ENCODE results near the gene C1orf185.

Gene C1orf185

GRCh38 chr1:51101976-51102375 lies at the start of gene C1orf185:
C1orf185 (plus strand) TSS chr1:51102228; CDS start chr1:51102234, 6 bp downstream.
- Mint-ChIP-seq H3K4me3 (no peak within 1 kb of the TSS), H3K36me3 (no peaks in the 10 kb centered on the region), H3K4me1 (no peaks in the 10 kb centered on the region), H3K27me3 (peaks cover 9 to 16% of the 10 kb centered on the region in 2 donors), H3K9me3 (no peaks in the 10 kb centered on the region), H3K27ac (no peak within 1 kb of the TSS)
- no peak for ATAC-seq (replicated peaks)
- no peak for DNase-seq

GRCh38 chr1:51058858-51059257 lies 43.2 kb upstream of the C1orf185 start:
- no peak for DNase-seq

GRCh38 chr1:51061231-51061918 lies 40.7 kb upstream of the C1orf185 start:
- Mint-ChIP-seq H3K4me3 (no peak overlapping the region), H3K4me1 (no peaks in the 10 kb centered on the region), H3K9me3 (peaks cover 5 to 8% of the 10 kb centered on the region in 2 donors), H3K27ac (no peak overlapping the region), H3K27me3 (peaks cover 22 to 31% of the 10 kb centered on the region in 2 donors), H3K36me3 (peaks cover 4 to 5% of the 10 kb centered on the region in 2 donors)
- DNase-seq: no peak
- no peak for ATAC-seq (replicated peaks)

More at GRCh38 chr1:51058858-51059257, 43.2 kb upstream of the C1orf185 start:
- Mint-ChIP-seq H3K9me3 (peaks cover 5 to 9% of the 10 kb centered on the region in 2 donors), H3K4me1 (no peaks in the 10 kb centered on the region), H3K27me3 (peaks cover 22 to 28% of the 10 kb centered on the region in 2 donors), H3K4me3 (no peak overlapping the region), H3K36me3 (peaks cover 4 to 5% of the 10 kb centered on the region in 2 donors), H3K27ac (no peak overlapping the region)
- ATAC-seq (replicated peaks): no peak

GRCh38 chr1:51063121-51063520 lies 38.9 kb upstream of the C1orf185 start:
- DNase-seq (no peak), ATAC-seq (replicated peaks) (no peak)
- no peaks in the 10 kb centered on the region for H3K4me1 Mint-ChIP-seq
- peaks cover under 1 to 4% of the 10 kb centered on the region in 2 donors for H3K9me3 Mint-ChIP-seq
- H3K27ac Mint-ChIP-seq: no peak overlapping the region
- H3K36me3 Mint-ChIP-seq: peaks cover 0 to 3% of the 10 kb centered on the region in 2 donors
- H3K27me3 Mint-ChIP-seq: peaks cover 26% of the 10 kb centered on the region in 2 donors
- no peak overlapping the region for H3K4me3 Mint-ChIP-seq

- Mint-ChIP-seq H3K36me3 (no peaks in the 10 kb centered on the region), H3K4me3 (no peak overlapping the region), H3K27me3 (peaks cover 34 to 40% of the 10 kb centered on the region in 2 donors), H3K9me3 (no peaks in the 10 kb centered on the region), H3K4me1 (no peaks in the 10 kb centered on the region), H3K27ac (no peak overlapping the region)
- ATAC-seq (replicated peaks) (no peak), DNase-seq (no peak)
Measured at GRCh38 chr1:51070011-51070410, 32.0 kb upstream of the C1orf185 start.

GRCh38 chr1:51070640-51071039 lies 31.4 kb upstream of the C1orf185 start:
- no peak overlapping the region for H3K27ac Mint-ChIP-seq
- no peak for ATAC-seq (replicated peaks)

GRCh38 chr1:51071291-51072042 lies 30.6 kb upstream of the C1orf185 start:
- no peak overlapping the region for H3K27ac Mint-ChIP-seq
- ATAC-seq (replicated peaks): no peak
- H3K4me3 Mint-ChIP-seq: no peak overlapping the region
- no peak for DNase-seq
- no peaks in the 10 kb centered on the region for H3K36me3 Mint-ChIP-seq
- no peaks in the 10 kb centered on the region for H3K4me1 Mint-ChIP-seq
- no peaks in the 10 kb centered on the region for H3K9me3 Mint-ChIP-seq
- H3K27me3 Mint-ChIP-seq: peaks cover 25 to 42% of the 10 kb centered on the region in 2 donors

More at GRCh38 chr1:51070640-51071039, 31.4 kb upstream of the C1orf185 start:
- Mint-ChIP-seq H3K4me1 (no peaks in the 10 kb centered on the region), H3K27me3 (peaks cover 33 to 42% of the 10 kb centered on the region in 2 donors), H3K9me3 (no peaks in the 10 kb centered on the region), H3K36me3 (no peaks in the 10 kb centered on the region), H3K4me3 (no peak overlapping the region)
- no peak for DNase-seq

- ATAC-seq (replicated peaks) (no peak), DNase-seq (no peak)
- no peak overlapping the region for H3K27ac Mint-ChIP-seq
- H3K36me3 Mint-ChIP-seq: no peaks in the 10 kb centered on the region
- H3K9me3 Mint-ChIP-seq: no peaks in the 10 kb centered on the region
- no peak overlapping the region for H3K4me3 Mint-ChIP-seq
- no peaks in the 10 kb centered on the region for H3K4me1 Mint-ChIP-seq
- peaks cover 23 to 42% of the 10 kb centered on the region in 2 donors for H3K27me3 Mint-ChIP-seq
Measured at GRCh38 chr1:51072043-51072439, 30.0 kb upstream of the C1orf185 start.

- no peak overlapping the region for H3K27ac Mint-ChIP-seq
- ATAC-seq (replicated peaks) (no peak), DNase-seq (no peak)
- H3K36me3 Mint-ChIP-seq: no peaks in the 10 kb centered on the region
- H3K9me3 Mint-ChIP-seq: no peaks in the 10 kb centered on the region
- no peak overlapping the region for H3K4me3 Mint-ChIP-seq
- H3K27me3 Mint-ChIP-seq: peaks cover 23 to 37% of the 10 kb centered on the region in 2 donors
- no peaks in the 10 kb centered on the region for H3K4me1 Mint-ChIP-seq
Measured at GRCh38 chr1:51072651-51073050, 29.4 kb upstream of the C1orf185 start.

- no peak overlapping the region for H3K27ac Mint-ChIP-seq
- H3K27me3 Mint-ChIP-seq: peaks cover 20 to 33% of the 10 kb centered on the region in 2 donors
- no peaks in the 10 kb centered on the region for H3K4me1 Mint-ChIP-seq
- DNase-seq: no peak
- no peaks in the 10 kb centered on the region for H3K36me3 Mint-ChIP-seq
- H3K9me3 Mint-ChIP-seq: no peaks in the 10 kb centered on the region
- H3K4me3 Mint-ChIP-seq: no peak overlapping the region
- ATAC-seq (replicated peaks): no peak
Measured at GRCh38 chr1:51073456-51073855, 28.6 kb upstream of the C1orf185 start.

GRCh38 chr1:51086496-51087271 lies 15.3 kb upstream of the C1orf185 start:
- DNase-seq (no peak), ATAC-seq (replicated peaks) (no peak)
- H3K9me3 Mint-ChIP-seq: peaks cover 0 to 4% of the 10 kb centered on the region in 2 donors
- peaks cover 53 to 66% of the 10 kb centered on the region in 2 donors for H3K27me3 Mint-ChIP-seq
- no peaks in the 10 kb centered on the region for H3K36me3 Mint-ChIP-seq
- H3K27ac Mint-ChIP-seq: no peak overlapping the region
- H3K4me3 Mint-ChIP-seq: no peak overlapping the region
- no peaks in the 10 kb centered on the region for H3K4me1 Mint-ChIP-seq

- Mint-ChIP-seq H3K27me3 (peaks cover 58 to 67% of the 10 kb centered on the region in 2 donors), H3K27ac (no peak overlapping the region), H3K9me3 (peaks cover 4 to 6% of the 10 kb centered on the region in 2 donors), H3K4me3 (no peak overlapping the region), H3K36me3 (no peaks in the 10 kb centered on the region), H3K4me1 (no peaks in the 10 kb centered on the region)
- DNase-seq (no peak), ATAC-seq (replicated peaks) (no peak)
Measured at GRCh38 chr1:51088474-51088873, 13.6 kb upstream of the C1orf185 start.

- DNase-seq: no peak
- Mint-ChIP-seq H3K36me3 (peaks cover 0 to 4% of the 10 kb centered on the region in 2 donors), H3K9me3 (peaks cover 17 to 19% of the 10 kb centered on the region in 2 donors), H3K27me3 (peaks cover 48 to 62% of the 10 kb centered on the region in 2 donors), H3K4me3 (no peak overlapping the region), H3K4me1 (no peaks in the 10 kb centered on the region), H3K27ac (no peak overlapping the region)
- ATAC-seq (replicated peaks): no peak
Measured at GRCh38 chr1:51093581-51093980, 8.4 kb upstream of the C1orf185 start.

- peaks cover 36 to 48% of the 10 kb centered on the region in 2 donors for H3K27me3 Mint-ChIP-seq
- no peaks in the 10 kb centered on the region for H3K4me1 Mint-ChIP-seq
- peaks cover 0 to 4% of the 10 kb centered on the region in 2 donors for H3K36me3 Mint-ChIP-seq
- DNase-seq (no peak), ATAC-seq (replicated peaks) (no peak)
- H3K27ac Mint-ChIP-seq: no peak overlapping the region
- H3K4me3 Mint-ChIP-seq: no peak overlapping the region
- H3K9me3 Mint-ChIP-seq: peaks cover 12 to 18% of the 10 kb centered on the region in 2 donors
Measured at GRCh38 chr1:51097171-51097570, 4.9 kb upstream of the C1orf185 start.

Measured in stimulated activated naive B cell treated with anti-CD40 and anti-IgM and Interleukin-4, amounts not matched to agents 10 μg/mL and 1 μg/mL and 100 μg/mL, for 72 hours (primary cell).